GM12891 (cell line): ENCODE results near the gene SCN8A.

Experiments
- DNase-seq: peaks from one replicate; pipeline ENCODE4 v3.0.0; 2011; ENCODE audit warnings: low spot score; ENCODE audit not compliant: insufficient read length
- FAIRE-seq: peaks from 2 replicates; lab custom pipeline; 2011; peaks lifted over from hg19 to GRCh38; lab: Jason Lieb, UNC
- PAX5 ChIP-seq: IDR thresholded peaks from 2 replicates; pipeline ENCODE4 v1.6.1; 2011; ENCODE audit warnings: low read length, moderate library complexity, mild to moderate bottlenecking; ENCODE audit not compliant: insufficient read depth, severe bottlenecking
- POLR2A ChIP-seq: IDR thresholded peaks from 2 replicates; pipeline ENCODE4 v1.6.1; 2011; ENCODE audit warnings: low read depth, low read length, control low read depth
- POLR2AphosphoS5 ChIP-seq: IDR thresholded peaks from 2 replicates; pipeline ENCODE4 v1.6.1; 2011; ENCODE audit warnings: low read depth, low read length, control low read depth
- POU2F2 ChIP-seq: IDR thresholded peaks from 2 replicates; pipeline ENCODE4 v1.6.1; 2011; ENCODE audit warnings: low read depth, mild to moderate bottlenecking, control low read depth, low read length, moderate library complexity
- SPI1 ChIP-seq: IDR thresholded peaks from 2 replicates; pipeline ENCODE4 v1.6.1; 2011; ENCODE audit warnings: low read depth, low read length, control low read depth
- TAF1 ChIP-seq: IDR thresholded peaks from 2 replicates; pipeline ENCODE4 v1.6.1; 2011; ENCODE audit warnings: low read depth, low read length, control low read depth

Gene SCN8A

GRCh38 chr12:51846271-51846691 is 255.2 kb downstream of the SCN8A start:
- no peak for TF ChIP-seq POLR2A
- TF ChIP-seq SPI1, result no peak
- no peak for TF ChIP-seq TAF1
- DNase-seq (no peak), FAIRE-seq (no peak)

GRCh38 chr12:51846911-51847642 is 256.0 kb downstream of the SCN8A start:
- TF ChIP-seq POLR2AphosphoS5 (no peak), SPI1 (no peak), PAX5 (no peak), TAF1 (no peak), POU2F2 (no peak), POLR2A (no peak)
- FAIRE-seq (no peak), DNase-seq (no peak)

DNA sequence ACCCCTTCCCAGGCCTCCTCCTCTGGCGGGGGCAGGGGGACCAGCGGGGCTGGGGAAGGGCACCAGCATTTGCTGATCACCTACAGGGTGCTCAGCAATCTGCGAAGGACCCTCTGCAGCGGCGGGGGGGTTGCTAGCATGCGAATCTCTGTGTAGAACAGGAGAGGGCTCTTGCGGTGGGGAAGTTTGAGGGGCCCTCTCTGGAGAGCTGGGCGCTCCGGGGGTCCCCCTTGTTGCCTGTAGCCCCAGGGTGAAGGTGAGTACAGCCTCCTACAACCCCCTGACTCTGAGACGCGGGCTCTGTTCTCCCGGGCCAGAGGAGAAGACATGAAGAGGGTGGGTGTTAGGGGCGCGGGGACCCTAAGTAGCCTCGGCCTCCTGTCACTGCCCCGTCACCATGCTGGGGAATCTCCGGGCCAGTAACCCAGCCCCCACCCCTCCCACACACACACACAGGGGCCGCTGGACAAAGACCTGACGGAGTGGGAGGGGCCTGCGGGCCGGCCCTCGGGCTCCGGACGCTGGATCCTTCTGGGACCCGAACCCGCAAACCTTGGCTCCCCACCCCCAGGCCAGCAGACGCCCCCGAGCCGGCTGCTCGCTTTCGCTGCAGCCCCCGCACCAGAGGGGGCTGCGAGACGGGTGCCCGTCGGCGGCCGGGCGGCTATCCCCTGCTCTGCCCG is 256.8 kb downstream of the SCN8A start:
- FAIRE-seq (no peak), DNase-seq (no peak)
- TF ChIP-seq POLR2AphosphoS5 (no peak), POU2F2 (no peak), PAX5 (no peak), SPI1 (no peak), POLR2A (no peak), TAF1 (no peak)

DNA sequence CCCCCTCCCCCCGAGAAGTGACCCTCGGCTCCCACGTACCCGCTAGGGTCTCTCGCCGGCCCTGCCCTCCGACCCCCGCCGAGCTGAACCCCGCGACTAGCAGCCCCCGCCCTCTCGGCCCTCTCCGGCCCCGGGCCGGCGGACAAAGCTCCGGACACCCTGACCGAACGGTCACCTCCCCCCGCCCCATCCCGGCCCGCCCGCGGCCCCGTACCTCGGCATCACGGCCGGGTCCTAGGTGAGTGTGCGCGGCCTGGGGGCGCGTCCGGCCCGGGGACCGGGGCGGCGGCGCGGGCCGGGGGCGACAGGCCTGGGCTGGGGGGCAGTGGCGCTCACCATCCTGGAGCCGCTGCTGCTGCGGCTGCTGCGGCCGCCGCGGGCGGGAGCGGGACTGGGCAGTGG is 257.3 kb downstream of the SCN8A start, which contains the start of gene FIGNL2:
Gene FIGNL2, minus strand, starts transcription at position 393 of the 402 bp plus-strand sequence. CDS start 26,305 bp downstream, outside the sequence.
- no peak for FAIRE-seq
- TF ChIP-seq TAF1, result no peak
- no peak for TF ChIP-seq SPI1
- DNase-seq, result no peak

DNA sequence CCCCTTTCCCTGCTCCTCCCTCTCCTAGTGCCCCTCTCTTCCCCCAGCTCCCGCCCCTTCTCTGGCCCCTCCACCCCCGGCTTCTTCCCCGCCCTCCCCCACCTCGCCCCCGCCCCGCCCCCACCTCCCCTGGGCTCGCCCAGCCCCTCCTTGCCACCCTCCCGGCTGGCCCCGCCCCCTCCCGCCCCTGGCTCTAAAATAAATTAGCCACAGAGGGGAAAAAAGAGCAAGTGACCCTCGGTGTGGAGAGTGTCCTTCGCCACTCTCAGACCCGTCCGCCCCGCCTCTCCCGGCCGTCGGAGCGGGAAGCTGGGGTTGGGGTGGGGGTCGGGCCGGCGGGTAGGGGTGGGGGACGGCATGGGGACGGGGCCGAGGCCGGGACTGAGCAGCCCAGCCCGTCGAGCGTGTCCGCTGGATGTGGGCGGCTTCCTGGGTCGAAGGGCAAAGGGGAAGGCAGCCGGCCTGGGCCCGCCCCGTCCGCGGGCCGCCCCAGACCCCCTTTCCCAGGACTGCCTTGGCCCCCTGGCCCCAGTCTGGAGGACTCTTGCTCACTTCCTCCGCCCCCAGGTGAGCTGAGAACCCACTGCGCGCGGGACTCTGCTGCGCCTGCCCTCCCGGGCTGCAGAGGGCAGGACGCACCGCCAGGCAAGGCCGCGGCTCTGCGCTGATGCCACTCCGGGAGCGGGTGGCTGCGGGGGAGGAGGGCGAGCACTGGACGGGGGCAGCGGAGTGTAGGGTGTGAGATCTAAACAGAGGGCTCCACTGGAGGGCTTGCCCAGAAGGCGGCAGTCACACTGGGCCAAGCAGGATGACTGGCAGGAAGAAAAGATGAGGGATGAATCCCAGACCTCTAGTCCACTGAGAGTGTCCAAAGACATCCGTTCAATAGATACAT is 258.1 kb downstream of the SCN8A start:
- TF ChIP-seq POLR2A (no peak), POLR2AphosphoS5 (no peak), SPI1 (no peak), POU2F2 (no peak)

DNA sequence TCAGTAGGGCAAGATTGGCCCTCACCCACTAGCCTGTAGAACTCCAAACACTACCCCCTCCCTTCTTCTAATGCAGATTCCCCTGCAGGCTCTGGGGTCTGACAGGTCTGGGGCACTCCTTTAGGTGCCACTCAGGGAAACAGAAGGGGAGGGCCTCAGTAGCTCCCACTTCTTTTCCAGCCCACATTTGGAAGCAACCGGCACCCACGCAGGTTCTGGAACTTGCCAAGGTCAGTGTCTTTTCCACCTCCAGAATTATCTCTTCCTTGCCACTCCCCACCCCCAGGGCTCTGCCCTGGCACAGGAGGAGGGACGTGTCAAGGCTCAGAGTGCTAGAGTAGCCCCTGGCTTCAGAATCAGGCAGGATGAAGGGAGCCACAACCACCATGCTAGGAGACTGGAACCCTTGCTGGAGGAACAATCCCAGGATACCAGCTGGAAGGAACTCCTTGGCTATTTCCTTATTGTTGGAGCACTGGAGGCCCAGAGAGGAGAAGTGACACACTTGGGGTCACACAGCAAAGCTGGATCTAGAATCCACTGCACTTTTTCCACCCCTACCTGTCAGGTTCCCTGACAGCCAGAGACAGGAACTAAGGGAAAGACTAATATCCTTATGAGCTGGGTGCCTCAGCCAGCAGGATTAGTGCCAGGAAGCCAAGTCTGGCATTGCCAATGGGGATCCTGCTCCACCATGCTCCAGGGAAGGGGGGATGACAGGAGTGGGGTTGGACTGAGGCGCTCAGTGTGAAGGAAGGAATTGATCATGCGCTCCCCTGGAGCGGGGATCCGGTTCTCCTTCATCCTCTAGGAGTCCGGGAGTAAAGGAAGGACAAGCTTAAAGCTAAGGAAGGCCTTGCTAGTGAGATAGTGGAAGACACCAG is 259.3 kb downstream of the SCN8A start:
- no peak for DNase-seq
- TF ChIP-seq PAX5, result no peak
- no peak for TF ChIP-seq TAF1
- TF ChIP-seq POLR2AphosphoS5, result no peak
- no peak for TF ChIP-seq POLR2A
- no peak for TF ChIP-seq POU2F2
- no peak for TF ChIP-seq SPI1
- no peak for FAIRE-seq

More for the DNA sequence above, 258.1 kb downstream of the SCN8A start:
- DNase-seq (no peak), FAIRE-seq (no peak)

DNA sequence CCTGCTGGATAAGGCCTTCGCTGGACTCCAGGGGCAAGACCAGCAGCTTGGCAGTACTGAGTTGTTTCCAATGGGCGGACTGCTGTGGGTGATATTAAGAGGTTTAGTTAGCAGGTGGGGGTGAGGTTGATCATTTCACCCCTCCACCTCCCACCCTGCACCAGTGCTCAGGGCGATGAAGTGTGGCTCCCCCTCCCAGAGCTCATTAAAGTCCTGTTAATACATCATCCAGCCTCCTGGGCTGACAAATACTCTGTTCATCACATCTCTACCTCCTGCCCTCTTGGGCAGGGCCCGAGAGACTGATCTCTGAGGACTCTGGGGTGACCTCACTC is 259.9 kb downstream of the SCN8A start:
- FAIRE-seq (no peak), DNase-seq (no peak)
- no peak for TF ChIP-seq POU2F2
- no peak for TF ChIP-seq PAX5

DNA sequence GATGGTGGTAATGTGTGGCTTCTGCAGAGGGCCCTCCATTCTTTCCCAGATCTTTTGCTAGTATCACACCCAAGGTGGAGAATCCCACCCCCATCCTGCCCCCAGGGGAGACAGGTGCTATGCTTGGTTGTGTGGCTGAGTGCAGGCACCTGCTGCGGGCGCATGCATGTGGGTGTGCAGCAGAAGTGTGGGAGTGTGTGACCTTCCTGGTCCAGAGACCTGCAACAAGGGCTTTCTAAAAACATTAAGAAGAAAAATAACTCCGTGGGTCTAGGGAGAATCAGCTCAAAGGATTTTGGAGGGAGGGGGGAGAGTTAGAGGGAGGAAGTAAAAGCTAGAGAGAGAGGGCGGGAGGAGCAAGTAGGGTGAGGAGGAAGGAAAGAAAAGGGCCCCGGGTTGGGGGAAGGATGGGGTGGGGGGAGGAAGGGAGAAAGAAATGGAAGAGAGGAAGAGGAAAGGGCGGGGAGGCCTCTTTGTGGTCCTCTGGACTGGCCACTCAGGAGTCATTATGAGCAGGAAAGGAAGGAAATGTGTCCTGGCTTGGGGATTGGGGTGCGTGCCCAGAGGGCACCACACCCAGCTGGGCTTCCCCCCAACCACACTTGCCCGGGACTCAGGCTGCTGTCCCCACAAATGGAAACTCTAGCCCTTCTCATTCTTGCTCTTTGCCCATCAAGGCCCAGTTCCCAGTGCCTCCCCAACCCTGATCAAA is 260.5 kb downstream of the SCN8A start:
- FAIRE-seq (no peak), DNase-seq (no peak)
- no peak for TF ChIP-seq POLR2AphosphoS5
- no peak for TF ChIP-seq POLR2A
- TF ChIP-seq TAF1, result no peak
- no peak for TF ChIP-seq POU2F2
- no peak for TF ChIP-seq PAX5
- no peak for TF ChIP-seq SPI1
